Measurements from ENCODE around the gene LYRM7. TPM values are rescaled to one million over a fixed set of nuclear protein-coding genes. Genes with fewer than 3 reads are reported as not detected.

LYRM7 gene
- total and polyA plus RNA-seq, 2 donors (not counting 1 experiment from before 2014, with no cell fraction given) = 4.8 to 6.9 TPM

DNA sequence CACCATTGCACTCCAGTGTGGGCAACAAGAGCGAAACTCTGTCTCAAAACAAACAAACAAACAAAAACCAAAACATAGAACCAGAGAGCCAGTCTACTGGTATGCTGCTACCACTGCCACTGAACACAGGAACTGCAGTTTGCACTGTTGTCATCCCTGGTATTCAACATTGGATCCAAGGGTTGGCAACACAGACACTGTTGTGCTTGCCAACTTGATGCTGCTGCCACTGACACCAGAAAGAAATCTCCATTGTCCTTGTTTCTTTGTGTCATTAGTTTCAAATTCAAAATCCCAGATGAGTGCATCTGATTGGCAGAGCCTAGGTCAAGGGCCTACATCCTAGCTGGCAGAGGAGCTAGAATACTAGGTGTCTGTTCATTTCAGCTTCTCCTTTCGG is 21.9 kb upstream of the LYRM7 start:
- Histone ChIP-seq H3K79me2 (ENCODE audit: control insufficient read depth, insufficient read depth, low read length) (no peaks in the 10 kb centered on the region), H3K36me3 (ENCODE audit: control insufficient read depth, insufficient read depth, low read length) (no peaks in the 10 kb centered on the region), H3K27me3 (ENCODE audit: control insufficient read depth, insufficient read depth, low read length) (no peaks in the 10 kb centered on the region), H3K9ac (ENCODE audit: insufficient read depth, low read length) (no peak overlapping the region), H3K27ac (ENCODE audit: insufficient read depth, low read length) (no peak overlapping the region), H3K4me2 (ENCODE audit: extremely low read depth, insufficient read depth, low read length) (no peak overlapping the region), H3K4me1 (ENCODE audit: control insufficient read depth, extremely low read depth, insufficient read depth, low read length) (no peaks in the 10 kb centered on the region), H3K9me3 (ENCODE audit: control insufficient read depth, insufficient read depth, low read depth, low read length) (no peaks in the 10 kb centered on the region), H3K4me3 (replicated peaks in 1 of 4; ENCODE audit: control extremely low read depth in 1 of 4, insufficient read depth in 1 of 4, low read depth in 3 of 4, low read length in 4 of 4) (no peak overlapping the region), H2AFZ (ENCODE audit: low read length) (no peak overlapping the region), H4K20me1 (ENCODE audit: control insufficient read depth, extremely low read depth, insufficient read depth, low read length) (no peaks in the 10 kb centered on the region)
- no peak for TF ChIP-seq EZH2 (IDR thresholded peaks at IDR 0.05; ENCODE audit: low read length, missing control alignments)
- TF ChIP-seq, protein P1, sequence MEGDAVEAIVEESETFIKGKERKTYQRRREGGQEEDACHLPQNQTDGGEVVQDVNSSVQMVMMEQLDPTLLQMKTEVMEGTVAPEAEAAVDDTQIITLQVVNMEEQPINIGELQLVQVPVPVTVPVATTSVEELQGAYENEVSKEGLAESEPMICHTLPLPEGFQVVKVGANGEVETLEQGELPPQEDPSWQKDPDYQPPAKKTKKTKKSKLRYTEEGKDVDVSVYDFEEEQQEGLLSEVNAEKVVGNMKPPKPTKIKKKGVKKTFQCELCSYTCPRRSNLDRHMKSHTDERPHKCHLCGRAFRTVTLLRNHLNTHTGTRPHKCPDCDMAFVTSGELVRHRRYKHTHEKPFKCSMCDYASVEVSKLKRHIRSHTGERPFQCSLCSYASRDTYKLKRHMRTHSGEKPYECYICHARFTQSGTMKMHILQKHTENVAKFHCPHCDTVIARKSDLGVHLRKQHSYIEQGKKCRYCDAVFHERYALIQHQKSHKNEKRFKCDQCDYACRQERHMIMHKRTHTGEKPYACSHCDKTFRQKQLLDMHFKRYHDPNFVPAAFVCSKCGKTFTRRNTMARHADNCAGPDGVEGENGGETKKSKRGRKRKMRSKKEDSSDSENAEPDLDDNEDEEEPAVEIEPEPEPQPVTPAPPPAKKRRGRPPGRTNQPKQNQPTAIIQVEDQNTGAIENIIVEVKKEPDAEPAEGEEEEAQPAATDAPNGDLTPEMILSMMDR (conservative IDR thresholded peaks at IDR 0.05 in 1 of 2, IDR thresholded peaks at IDR 0.05 in 1 of 2; ENCODE audit: low read depth in 1 of 2, low read length in 2 of 2) = no peak
- DNase-seq (ENCODE audit: low read depth in 2 of 2) = no peak

DNA sequence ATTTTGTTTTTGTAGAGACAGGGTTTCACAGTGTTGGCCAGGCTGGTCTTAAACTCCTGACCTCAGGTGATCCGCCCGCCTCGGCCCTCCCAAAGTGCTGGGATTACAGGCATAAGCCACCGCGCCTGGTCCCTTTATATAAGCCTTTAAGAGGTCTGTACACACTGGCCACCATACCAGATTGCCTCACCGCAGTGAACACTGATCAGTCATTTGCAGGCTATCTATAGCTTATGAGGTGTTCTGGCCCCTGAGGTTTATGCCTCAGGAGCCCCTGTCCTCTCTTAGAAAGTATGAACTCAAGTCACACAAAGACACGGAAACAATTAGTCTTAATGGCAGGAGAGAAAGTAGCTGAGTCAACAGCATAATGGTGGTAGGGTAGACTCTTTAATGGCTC is 20.3 kb upstream of the LYRM7 start:
- no peak overlapping the region for H3K4me2 ChIP-seq (ENCODE audit: extremely low read depth, insufficient read depth, low read length)
- H3K4me3 ChIP-seq (replicated peaks in 1 of 4; ENCODE audit: control extremely low read depth in 1 of 4, insufficient read depth in 1 of 4, low read depth in 3 of 4, low read length in 4 of 4) = no peak overlapping the region
- no peak for DNase-seq (ENCODE audit: low read depth in 2 of 2)

DNA sequence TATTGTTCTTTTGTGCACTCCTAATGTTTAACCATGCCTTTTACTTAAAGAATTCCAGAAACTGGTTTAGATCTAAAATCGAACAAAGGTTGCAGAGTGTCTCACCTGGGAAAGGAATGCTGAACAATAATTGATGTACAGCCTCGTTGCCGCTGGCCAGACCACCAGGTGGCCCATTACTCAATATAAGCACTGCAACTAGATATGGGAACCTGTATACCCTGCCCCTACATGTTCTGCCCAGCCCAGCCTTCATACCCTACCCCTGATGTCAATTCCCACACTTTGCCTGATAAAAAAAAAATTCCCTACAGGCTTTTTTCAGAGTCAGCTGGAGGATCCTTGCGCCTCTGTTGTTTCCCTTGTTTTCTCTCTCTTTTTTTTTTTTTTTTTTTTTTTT is 19.5 kb upstream of the LYRM7 start:
- TF ChIP-seq, protein P1 (conservative IDR thresholded peaks at IDR 0.05 in 1 of 2, IDR thresholded peaks at IDR 0.05 in 1 of 2; ENCODE audit: low read depth in 1 of 2, low read length in 2 of 2) = no peak
- TF ChIP-seq EZH2 (IDR thresholded peaks at IDR 0.05; ENCODE audit: low read length, missing control alignments) = no peak
- Histone ChIP-seq H4K20me1 (ENCODE audit: control insufficient read depth, extremely low read depth, insufficient read depth, low read length) (no peaks in the 10 kb centered on the region), H3K27ac (ENCODE audit: insufficient read depth, low read length) (no peak overlapping the region), H3K9ac (ENCODE audit: insufficient read depth, low read length) (no peak overlapping the region), H3K27me3 (ENCODE audit: control insufficient read depth, insufficient read depth, low read length) (no peaks in the 10 kb centered on the region), H3K36me3 (ENCODE audit: control insufficient read depth, insufficient read depth, low read length) (no peaks in the 10 kb centered on the region), H2AFZ (ENCODE audit: low read length) (no peak overlapping the region), H3K4me3 (replicated peaks in 1 of 4; ENCODE audit: control extremely low read depth in 1 of 4, insufficient read depth in 1 of 4, low read depth in 3 of 4, low read length in 4 of 4) (no peak overlapping the region), H3K4me2 (ENCODE audit: extremely low read depth, insufficient read depth, low read length) (no peak overlapping the region), H3K79me2 (ENCODE audit: control insufficient read depth, insufficient read depth, low read length) (no peaks in the 10 kb centered on the region), H3K4me1 (ENCODE audit: control insufficient read depth, extremely low read depth, insufficient read depth, low read length) (no peaks in the 10 kb centered on the region), H3K9me3 (ENCODE audit: control insufficient read depth, insufficient read depth, low read depth, low read length) (no peaks in the 10 kb centered on the region)
- no peak for DNase-seq (ENCODE audit: low read depth in 2 of 2)

More for the DNA sequence above, 20.3 kb upstream of the LYRM7 start:
- Histone ChIP-seq H3K79me2 (ENCODE audit: control insufficient read depth, insufficient read depth, low read length) (no peaks in the 10 kb centered on the region), H3K9me3 (ENCODE audit: control insufficient read depth, insufficient read depth, low read depth, low read length) (no peaks in the 10 kb centered on the region), H3K4me1 (ENCODE audit: control insufficient read depth, extremely low read depth, insufficient read depth, low read length) (no peaks in the 10 kb centered on the region), H3K27me3 (ENCODE audit: control insufficient read depth, insufficient read depth, low read length) (no peaks in the 10 kb centered on the region), H3K9ac (ENCODE audit: insufficient read depth, low read length) (no peak overlapping the region), H3K36me3 (ENCODE audit: control insufficient read depth, insufficient read depth, low read length) (no peaks in the 10 kb centered on the region), H3K27ac (ENCODE audit: insufficient read depth, low read length) (no peak overlapping the region), H4K20me1 (ENCODE audit: control insufficient read depth, extremely low read depth, insufficient read depth, low read length) (no peaks in the 10 kb centered on the region), H2AFZ (ENCODE audit: low read length) (no peak overlapping the region)
- TF ChIP-seq, protein P1 (conservative IDR thresholded peaks at IDR 0.05 in 1 of 2, IDR thresholded peaks at IDR 0.05 in 1 of 2; ENCODE audit: low read depth in 1 of 2, low read length in 2 of 2) = no peak
- TF ChIP-seq EZH2 (IDR thresholded peaks at IDR 0.05; ENCODE audit: low read length, missing control alignments) = no peak
